NCI-H82 treated with DMSO at 0.1 percent for 48 hours (cell line): Measurements from ENCODE around the gene C1R.
A peak's percentile ranks its signal among the peaks of the same experiment; 100 is the strongest.
"Not testable (repeated sequence)": the region's sequence is repeated elsewhere in the genome, so short reads cannot be mapped to it uniquely, and the experiment has no call there.

ENCODE experiments used
- DNase-seq: peaks from one replicate; lab custom pipeline; 2025; ENCODE audit not compliant: unreplicated experiment; lab: John Stamatoyannopoulos, UW

The C1R gene

GRCh38 chr12:7069386-7069785 lies 22.9 kb downstream of the C1R start:
- no peak for DNase-seq

- DNase-seq, result no peak
Measured at GRCh38 chr12:7068994-7069346, 23.3 kb downstream of the C1R start.

GRCh38 chr12:7068240-7068993 lies 23.8 kb downstream of the C1R start:
- DNase-seq, result no peak

DNA sequence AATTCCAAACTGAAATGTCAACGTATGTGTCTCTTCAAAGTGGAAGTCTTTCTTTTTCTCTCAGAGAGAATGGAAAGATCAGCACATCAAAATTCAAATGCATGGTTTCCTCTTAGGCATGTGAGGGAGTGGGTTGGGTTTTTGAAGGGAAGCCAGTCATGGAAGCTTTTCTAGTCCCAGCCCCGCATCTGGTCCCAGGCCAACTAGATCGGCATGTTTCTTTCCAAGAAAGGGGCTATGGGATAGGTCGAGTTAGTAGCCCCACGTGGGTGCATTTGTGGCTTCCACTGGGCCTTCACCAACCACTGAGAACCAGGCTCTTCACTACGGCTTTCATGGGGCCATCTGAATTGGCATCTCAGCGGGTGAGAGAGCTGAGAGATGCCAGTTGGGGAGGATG lies 25.1 kb downstream of the C1R start:
- DNase-seq, result no peak

GRCh38 chr12:7066596-7066995 lies 25.6 kb downstream of the C1R start:
- DNase-seq, result no peak

GRCh38 chr12:7065073-7065623 lies 27.1 kb downstream of the C1R start:
- DNase-seq, result no peak

DNA sequence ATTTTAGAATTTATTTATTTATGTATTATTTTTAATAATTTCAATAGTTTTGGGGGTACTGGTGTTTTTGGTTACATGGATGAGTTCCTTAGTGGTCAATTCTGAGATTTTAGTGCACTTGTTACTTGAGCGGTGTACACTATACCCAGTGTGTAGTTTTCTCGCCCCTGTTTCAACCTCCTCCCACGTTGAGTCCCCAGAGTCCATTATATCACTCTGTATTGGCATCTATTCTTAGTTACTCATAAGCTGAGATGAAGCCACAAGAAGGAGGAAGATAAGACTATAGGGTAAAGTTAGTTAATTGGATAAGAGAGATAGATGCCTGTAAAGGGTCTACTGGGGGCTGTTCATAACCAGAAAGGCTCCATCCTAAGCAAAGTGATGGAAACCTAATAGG lies 27.7 kb downstream of the C1R start:
- DNase-seq, result no peak

GRCh38 chr12:7061596-7061995 lies 30.6 kb downstream of the C1R start:
- no peak for DNase-seq

GRCh38 chr12:7061138-7061537 lies 31.1 kb downstream of the C1R start:
- DNase-seq, result no peak

- DNase-seq, result no peak
Measured at GRCh38 chr12:7060353-7060954, 31.8 kb downstream of the C1R start, which contains the start of gene C1S. C1S (plus strand) TSS chr12:7060718; CDS start chr12:7061913, 1,195 bp downstream.

GRCh38 chr12:7059780-7060179 lies 32.5 kb downstream of the C1R start:
- DNase-seq, result no peak

- no peak for DNase-seq
Measured at GRCh38 chr12:7058850-7059395, 33.3 kb downstream of the C1R start.

DNA sequence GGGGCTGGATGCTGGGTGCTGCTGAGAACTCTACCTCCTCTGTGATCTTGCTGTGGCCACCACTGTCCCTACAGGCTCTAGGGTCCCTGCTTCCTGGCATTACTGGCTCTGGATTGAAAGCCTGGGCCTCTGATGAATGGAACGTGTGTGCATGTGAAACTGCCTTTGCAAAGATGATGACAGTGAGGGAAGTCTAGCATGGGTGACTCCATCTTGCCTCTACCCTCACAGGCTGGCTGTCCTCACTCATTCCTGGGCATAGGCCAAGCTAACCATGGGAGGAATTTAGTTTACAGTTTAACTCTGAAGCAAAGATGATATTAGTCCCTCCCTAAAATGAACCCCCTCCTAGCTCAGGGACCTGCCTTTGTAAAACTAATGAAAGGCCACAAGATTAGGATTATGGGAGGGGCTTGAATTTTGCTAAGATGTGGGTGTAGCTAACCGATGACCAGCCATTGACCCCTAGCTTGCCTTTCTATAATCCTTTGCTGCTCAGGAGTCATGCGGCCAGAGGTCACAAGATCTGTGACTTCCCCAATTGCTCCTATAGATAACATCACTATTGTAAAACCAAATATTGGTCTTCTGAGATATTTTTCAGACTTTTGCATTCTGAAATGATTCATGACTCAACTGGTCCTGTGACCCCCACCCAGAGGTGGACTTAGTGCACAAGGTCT lies 33.9 kb downstream of the C1R start:
- DNase-seq, result no peak

GRCh38 chr12:7055736-7056135 lies 36.5 kb downstream of the C1R start:
- DNase-seq, result not testable (repeated sequence)

GRCh38 chr12:7054925-7055324 lies 37.3 kb downstream of the C1R start:
- no peak for DNase-seq

- not testable (repeated sequence) for DNase-seq
Measured at GRCh38 chr12:7049973-7050372, 42.3 kb downstream of the C1R start.

DNA sequence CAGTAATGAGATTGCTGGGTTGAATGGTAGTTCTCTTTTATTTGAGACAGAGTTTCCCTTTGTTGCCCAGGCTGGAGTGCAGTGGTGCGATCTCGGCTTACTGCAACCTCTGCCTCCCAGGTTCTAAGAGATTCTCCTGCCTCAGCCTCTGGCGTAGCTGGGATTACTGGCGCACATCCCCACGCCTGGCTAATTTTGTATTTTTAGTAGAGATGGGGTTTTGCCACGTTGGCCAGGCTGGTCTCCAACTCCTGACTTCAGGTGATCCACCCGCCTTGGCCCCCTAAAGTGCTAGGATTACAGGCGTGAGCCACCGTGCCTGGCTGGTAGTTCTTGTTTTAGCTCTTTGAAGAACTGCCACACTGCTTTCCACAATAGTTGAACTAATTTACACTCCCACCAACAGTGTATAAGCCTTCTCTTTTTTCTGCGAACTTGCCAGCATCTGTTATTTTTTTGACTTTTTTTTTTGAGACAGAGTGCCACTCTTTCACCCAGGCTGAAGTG lies 42.7 kb downstream of the C1R start:
- DNase-seq, result not testable (repeated sequence)

DNA sequence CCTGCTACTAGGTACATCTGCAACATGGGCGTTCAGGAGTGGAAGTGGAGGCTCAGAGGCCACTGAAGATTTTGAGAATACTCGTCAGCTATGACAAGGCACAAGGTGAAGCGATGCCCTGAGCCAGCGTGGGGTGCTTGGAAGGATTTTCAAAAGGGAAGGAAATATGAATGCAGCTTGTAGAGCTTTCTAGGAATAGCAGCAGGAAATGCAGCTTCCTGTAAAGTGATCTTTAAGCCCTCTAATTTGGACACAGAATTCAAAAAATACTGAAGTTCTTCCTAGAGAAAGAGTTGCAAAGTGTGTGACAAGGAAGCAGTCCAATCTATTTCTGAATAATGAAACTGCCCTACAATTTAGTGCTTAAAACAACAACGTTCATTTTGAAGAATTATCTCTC lies 44.9 kb downstream of the C1R start:
- DNase-seq, result no peak

DNA sequence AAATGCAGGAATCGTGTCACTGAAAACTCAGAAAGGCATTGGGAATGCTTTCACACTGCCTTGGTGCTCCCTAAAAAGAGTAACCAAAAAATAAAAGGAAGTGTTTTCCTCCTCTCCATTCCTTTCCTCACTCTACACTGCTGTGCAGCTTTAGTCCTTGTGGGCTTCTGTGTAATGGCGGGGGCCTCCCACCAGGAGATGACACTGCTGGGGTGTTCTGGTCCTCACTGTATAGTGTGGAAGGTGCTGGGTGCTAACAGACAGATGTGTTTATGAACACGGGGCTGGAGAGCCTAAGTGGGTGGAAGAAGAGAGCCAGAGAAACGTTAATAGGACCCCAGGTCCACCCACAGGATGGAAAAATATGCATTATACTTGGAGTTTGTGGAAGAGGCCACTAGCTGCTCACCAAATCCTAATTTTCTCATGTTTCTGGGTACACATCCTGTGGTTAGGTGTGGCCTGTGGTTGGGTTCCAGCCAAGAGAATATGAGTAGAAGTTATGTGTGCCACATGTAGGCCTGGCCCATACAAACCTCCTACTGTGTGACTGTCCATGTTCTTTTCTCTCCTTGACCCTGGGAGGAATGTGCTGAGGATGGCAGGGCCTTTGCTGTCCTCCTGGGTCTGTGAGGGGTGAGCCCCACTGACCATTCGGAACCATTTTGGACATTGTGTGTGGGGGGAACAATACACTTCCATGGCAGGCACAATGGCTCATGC lies 45.7 kb downstream of the C1R start:
- no peak for DNase-seq

DNA sequence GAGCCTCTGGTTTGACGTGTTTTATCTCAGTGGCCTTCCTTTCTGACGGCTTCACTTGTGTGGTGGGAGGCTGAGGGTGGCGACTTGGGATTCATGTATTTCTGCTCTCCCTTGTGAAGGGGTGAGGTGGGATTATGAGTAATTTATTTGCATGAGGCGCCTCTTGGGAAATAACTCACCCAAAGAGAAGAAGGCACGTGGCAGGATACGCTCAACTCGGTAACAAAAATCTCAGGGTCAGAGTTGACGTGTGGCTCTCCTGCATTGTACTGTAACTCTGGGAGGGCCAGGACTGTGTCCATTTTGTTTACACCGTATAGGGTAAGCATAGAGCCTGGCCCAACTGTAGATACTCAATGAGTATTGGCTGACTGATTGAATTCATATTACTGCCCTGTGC lies 46.3 kb downstream of the C1R start:
- no peak for DNase-seq

GRCh38 chr12:7042842-7043241 lies 49.4 kb downstream of the C1R start:
- DNase-seq, result peak; percentile 52
